H9 (cell line): ENCODE measurements around the gene CPNE5. TPM values are rescaled to one million over a fixed set of nuclear protein-coding genes. Genes with fewer than 3 reads are reported as not detected.

Experiments used
- DNase-seq: peaks from one replicate; pipeline ENCODE4 v3.0.0-alpha.2; 2017
- H2AFZ ChIP-seq: one replicate; pipeline ENCODE4 v1.6.1; 2013; ENCODE audit warnings: mild to moderate bottlenecking, low read length, control low read depth, moderate library complexity
- H2AK5ac ChIP-seq: 2 replicates; pipeline ENCODE4 v1.6.1; 2013; ENCODE audit warnings: low read length, control low read depth, mixed read lengths; ENCODE audit not compliant: insufficient read length
- H2BK120ac ChIP-seq: one replicate; pipeline ENCODE4 v1.6.1; 2013; ENCODE audit warnings: low read depth, mild to moderate bottlenecking, low read length, control low read depth, inconsistent platforms; ENCODE audit not compliant: poor library complexity, severe bottlenecking
- H2BK12ac ChIP-seq: 2 replicates; pipeline ENCODE4 v1.6.1; 2013; ENCODE audit warnings: low read length, control low read depth, mixed read lengths, low read depth; ENCODE audit not compliant: insufficient read length
- H2BK15ac ChIP-seq: 2 replicates; pipeline ENCODE4 v1.6.1; 2013; ENCODE audit warnings: low read depth, low read length, control low read depth
- H2BK20ac ChIP-seq: one replicate; pipeline ENCODE4 v1.6.1; 2013; ENCODE audit warnings: low read depth, mild to moderate bottlenecking, low read length, control low read depth, inconsistent platforms; ENCODE audit not compliant: poor library complexity, severe bottlenecking
- H2BK5ac ChIP-seq: 2 replicates; pipeline ENCODE4 v1.6.1; 2013; ENCODE audit warnings: low read length, control low read depth, mixed read lengths; ENCODE audit not compliant: insufficient read length
- H3K14ac ChIP-seq: 2 replicates; pipeline ENCODE4 v1.6.1; 2013; ENCODE audit warnings: low read length, control low read depth; ENCODE audit not compliant: insufficient read depth
- H3K18ac ChIP-seq: 2 replicates; pipeline ENCODE4 v1.6.1; 2013; ENCODE audit warnings: low read depth, mild to moderate bottlenecking, mixed read lengths, low read length, control low read depth; ENCODE audit not compliant: insufficient read length
- H3K23ac ChIP-seq: 2 replicates; pipeline ENCODE4 v1.6.1; 2013; ENCODE audit warnings: low read length, control low read depth, mixed read lengths, low read depth; ENCODE audit not compliant: insufficient read length
- H3K23me2 ChIP-seq: 2 replicates; pipeline ENCODE4 v1.6.1; 2013; ENCODE audit warnings: low read depth, mild to moderate bottlenecking, mixed read lengths, low read length, control low read depth; ENCODE audit not compliant: insufficient read length, poor library complexity, severe bottlenecking
- H3K27ac ChIP-seq: 2 replicates; pipeline ENCODE4 v1.5.1; 2013; ENCODE audit warnings: low read length, control low read depth, mixed read lengths, low read depth; ENCODE audit not compliant: insufficient read length
- H3K27me3 ChIP-seq: 2 replicates; pipeline ENCODE4 v1.6.1; 2013; ENCODE audit warnings: low read length, control low read depth, inconsistent platforms; ENCODE audit not compliant: insufficient read depth
- H3K4ac ChIP-seq: 2 replicates; pipeline ENCODE4 v1.6.1; 2013; ENCODE audit warnings: low read depth, mild to moderate bottlenecking, control low read depth, inconsistent platforms, low read length, moderate library complexity
- H3K4me1 ChIP-seq: 2 replicates; pipeline ENCODE4 v1.6.1; 2013; ENCODE audit warnings: low read length, control low read depth, inconsistent platforms; ENCODE audit not compliant: insufficient read depth
- H3K4me2 ChIP-seq: 2 replicates; pipeline ENCODE4 v1.6.1; 2013; ENCODE audit warnings: low read length, control low read depth, mixed read lengths; ENCODE audit not compliant: insufficient read length, insufficient read depth
- H3K56ac ChIP-seq: 2 replicates; pipeline ENCODE4 v1.6.1; 2013; ENCODE audit warnings: low read depth, mild to moderate bottlenecking, mixed read lengths, low read length, control low read depth; ENCODE audit not compliant: insufficient read length
- H3K79me1 ChIP-seq: 2 replicates; pipeline ENCODE4 v1.6.1; 2013; ENCODE audit warnings: low read depth, mild to moderate bottlenecking, moderate library complexity, low read length, control low read depth, inconsistent platforms; ENCODE audit not compliant: insufficient read depth, poor library complexity, severe bottlenecking
- H3K79me2 ChIP-seq: 2 replicates; pipeline ENCODE4 v1.6.1; 2013; ENCODE audit warnings: low read length, control low read depth, inconsistent platforms; ENCODE audit not compliant: insufficient read depth
- H3K9ac ChIP-seq: 2 replicates; pipeline ENCODE4 v1.6.1; 2013; ENCODE audit warnings: low read length, control low read depth, mixed read lengths; ENCODE audit not compliant: insufficient read length; ENCODE audit errors: extremely low read depth
- H3K9me3 ChIP-seq: one replicate; pipeline ENCODE4 v1.6.1; 2013; ENCODE audit warnings: low read depth, low read length, inconsistent platforms; ENCODE audit not compliant: control insufficient read depth
- H3T11ph ChIP-seq: one replicate; pipeline ENCODE4 v1.6.1; 2013; ENCODE audit warnings: mild to moderate bottlenecking, low read length, control low read depth, inconsistent platforms
- H4K20me1 ChIP-seq: one replicate; pipeline ENCODE4 v1.6.1; 2013; ENCODE audit not compliant: control insufficient read depth, insufficient read length, insufficient read depth
- H4K5ac ChIP-seq: 2 replicates; pipeline ENCODE4 v1.6.1; 2013; ENCODE audit warnings: low read depth, mild to moderate bottlenecking, mixed read lengths, low read length, control low read depth; ENCODE audit not compliant: insufficient read length
- H4K8ac ChIP-seq: replicated peaks from 2 replicates; pipeline ENCODE4 v1.6.1; 2013; ENCODE audit warnings: low read length, control low read depth, mixed read lengths, low read depth; ENCODE audit not compliant: insufficient read length
- H4K91ac ChIP-seq: 2 replicates; pipeline ENCODE4 v1.6.1; 2013; ENCODE audit warnings: low read depth, mild to moderate bottlenecking, moderate library complexity, mixed read lengths, low read length, control low read depth; ENCODE audit not compliant: insufficient read length
- H3K27ac Mint-ChIP-seq, 3 experiments: 2 replicates in 2 of 3; 3 replicates in 1 of 3; pipeline ENCODE4 v1.8.0; 2020 to 2021; ENCODE audit warnings: mixed read lengths in 3 of 3, mild to moderate bottlenecking in 1 of 3, moderate library complexity in 1 of 3
- H3K27me3 Mint-ChIP-seq: 2 replicates; pipeline ENCODE4 v1.8.0; 2021; ENCODE audit warnings: low read depth, mild to moderate bottlenecking, moderate library complexity, mixed read lengths
- H3K36me3 Mint-ChIP-seq, 3 experiments: 2 replicates in 2 of 3; 3 replicates in 1 of 3; pipeline ENCODE4 v1.8.0; 2020 to 2021; ENCODE audit warnings: low read depth in 3 of 3, mixed read lengths in 3 of 3; ENCODE audit not compliant: insufficient read depth in 1 of 3
- H3K4me1 Mint-ChIP-seq, 2 experiments: 2 replicates each; pipeline ENCODE4 v1.8.0; 2020; ENCODE audit warnings: mixed read lengths in 2 of 2
- H3K4me3 Mint-ChIP-seq, 2 experiments: 2 replicates in 1 of 2; 3 replicates in 1 of 2; pipeline ENCODE4 v1.8.0; 2020 to 2021; ENCODE audit warnings: mild to moderate bottlenecking in 2 of 2, mixed read lengths in 2 of 2, moderate library complexity in 1 of 2
- H3K9me3 Mint-ChIP-seq, 2 experiments: 2 replicates in 1 of 2; 3 replicates in 1 of 2; pipeline ENCODE4 v1.8.0; 2020; ENCODE audit warnings: mild to moderate bottlenecking in 2 of 2, mixed read lengths in 2 of 2, moderate library complexity in 1 of 2
- WGBS: extraction: QIAGEN DNeasy Blood & Tissue Kit; methylation state at CpG from one replicate; pipeline ENCODE4 v1.1.7; 2013; ENCODE audit warnings: missing lambda C conversion rate, low lambda C conversion rate, mixed read lengths; ENCODE audit not compliant: insufficient read length; ENCODE audit errors: extremely low coverage; 5-methylcytosine and 5-hydroxymethylcytosine counted together
- total RNA-seq: library from RNA; stranded (reverse); gene quantifications from 2 replicates; pipeline ENCODE4 v1.2.1, GENCODE V29; 2021
- TF ChIP-seq, protein P1 (sequence below): fragments of 200-600 bp; sonication (generic); conservative IDR thresholded peaks from 3 replicates; pipeline ENCODE4 v1.8.0; 2021; ENCODE audit warnings: antibody characterized with exemption, mild to moderate bottlenecking

Gene CPNE5
- total RNA-seq, 1 experiment from 2014 or later, result 0.52 TPM

DNA sequence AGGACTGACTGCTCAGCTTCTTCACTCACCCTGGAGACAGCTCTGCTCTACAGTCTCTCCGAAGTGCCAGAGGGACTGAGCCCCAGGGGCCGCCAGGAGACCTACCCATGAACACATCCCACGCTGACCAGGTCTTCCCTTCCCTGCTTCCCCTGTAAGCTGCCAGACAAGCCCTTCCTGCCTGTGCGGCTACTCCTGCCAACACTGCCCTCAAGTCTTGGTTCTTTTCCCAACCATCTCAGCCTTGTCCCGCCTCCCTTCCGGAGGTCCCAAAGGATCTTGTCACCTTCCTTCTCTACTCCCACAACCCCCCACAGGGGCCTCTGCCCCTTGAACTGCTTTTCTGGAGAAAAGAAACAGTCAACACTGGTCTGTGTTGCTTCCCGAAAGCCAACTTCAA, 15.0 kb downstream of the CPNE5 start:
- Histone ChIP-seq H3K4me2 (no peak overlapping the region), H3K23me2 (no peaks in the 10 kb centered on the region), H3K79me2 (no peaks in the 10 kb centered on the region), H3K4ac (no peak overlapping the region), H3T11ph (no peak overlapping the region), H3K18ac (no peak overlapping the region), H2AK5ac (no peak overlapping the region), H3K4me1 (no peaks in the 10 kb centered on the region), H2BK15ac (no peak overlapping the region), H4K20me1 (no peaks in the 10 kb centered on the region), H2BK12ac (no peak overlapping the region), H3K9ac (no peak overlapping the region), H3K27me3 (no peaks in the 10 kb centered on the region), H3K27ac (no peak overlapping the region), H3K9me3 (no peaks in the 10 kb centered on the region), H3K14ac (no peak overlapping the region), H4K91ac (no peak overlapping the region), H3K56ac (no peak overlapping the region), H2BK120ac (no peak overlapping the region), H2BK20ac (no peak overlapping the region), H2AFZ (no peak overlapping the region), H3K79me1 (no peaks in the 10 kb centered on the region), H4K8ac (no peak overlapping the region), H4K5ac (no peak overlapping the region), H3K23ac (no peak overlapping the region), H2BK5ac (no peak overlapping the region)
- no peak for DNase-seq
- Mint-ChIP-seq H3K27me3 (peaks cover 16% of the 10 kb centered on the region), H3K9me3 (no peaks in the 10 kb centered on the region), H3K36me3 (no peaks in the 10 kb centered on the region; a peak in 1 of 7 replicates), H3K4me1 (peaks cover 21 to 39% of the 10 kb centered on the region in 2 experiments), H3K4me3 (no peak overlapping the region; a peak in 1 of 5 replicates), H3K27ac (no peak overlapping the region; a peak in 2 of 7 replicates)
- TF ChIP-seq, protein P1, sequence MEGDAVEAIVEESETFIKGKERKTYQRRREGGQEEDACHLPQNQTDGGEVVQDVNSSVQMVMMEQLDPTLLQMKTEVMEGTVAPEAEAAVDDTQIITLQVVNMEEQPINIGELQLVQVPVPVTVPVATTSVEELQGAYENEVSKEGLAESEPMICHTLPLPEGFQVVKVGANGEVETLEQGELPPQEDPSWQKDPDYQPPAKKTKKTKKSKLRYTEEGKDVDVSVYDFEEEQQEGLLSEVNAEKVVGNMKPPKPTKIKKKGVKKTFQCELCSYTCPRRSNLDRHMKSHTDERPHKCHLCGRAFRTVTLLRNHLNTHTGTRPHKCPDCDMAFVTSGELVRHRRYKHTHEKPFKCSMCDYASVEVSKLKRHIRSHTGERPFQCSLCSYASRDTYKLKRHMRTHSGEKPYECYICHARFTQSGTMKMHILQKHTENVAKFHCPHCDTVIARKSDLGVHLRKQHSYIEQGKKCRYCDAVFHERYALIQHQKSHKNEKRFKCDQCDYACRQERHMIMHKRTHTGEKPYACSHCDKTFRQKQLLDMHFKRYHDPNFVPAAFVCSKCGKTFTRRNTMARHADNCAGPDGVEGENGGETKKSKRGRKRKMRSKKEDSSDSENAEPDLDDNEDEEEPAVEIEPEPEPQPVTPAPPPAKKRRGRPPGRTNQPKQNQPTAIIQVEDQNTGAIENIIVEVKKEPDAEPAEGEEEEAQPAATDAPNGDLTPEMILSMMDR, result no peak
- no CpG with 5 or more reads among the region's 7 CpGs for WGBS
